ENCODE measurements around the gene VPS52.

The VPS52 gene

GRCh38 chr6:33217681-33218080, 54.0 kb downstream of the VPS52 start:
- peaks cover 3% of the 10 kb centered on the region for H3K9me3 Mint-ChIP-seq
- H3K36me3 Mint-ChIP-seq (ENCODE audit: low read depth) = no peaks in the 10 kb centered on the region
- no peak for DNase-seq
- no peak overlapping the region for H3K27ac Mint-ChIP-seq
- H3K4me3 Mint-ChIP-seq = no peak overlapping the region
- peaks cover 87% of the 10 kb centered on the region for H3K27me3 Mint-ChIP-seq (ENCODE audit: low read depth, poor library complexity)
- TF ChIP-seq CTCF (IDR thresholded peaks at IDR 0.05) = no peak
- H3K4me1 Mint-ChIP-seq = peaks cover 38% of the 10 kb centered on the region

- no peaks in the 10 kb centered on the region for H3K9me3 Mint-ChIP-seq
- peaks cover under 1% of the 10 kb centered on the region for H3K36me3 Mint-ChIP-seq (ENCODE audit: low read depth)
- H3K4me3 Mint-ChIP-seq = no peak overlapping the region
- H3K27ac Mint-ChIP-seq = no peak overlapping the region
- H3K4me1 Mint-ChIP-seq = peaks cover 42% of the 10 kb centered on the region
- no peak for TF ChIP-seq CTCF (IDR thresholded peaks at IDR 0.05)
- H3K27me3 Mint-ChIP-seq (ENCODE audit: low read depth, poor library complexity) = peaks cover 87% of the 10 kb centered on the region
- DNase-seq = no peak
These were observed 54.4 kb downstream of the VPS52 start for GRCh38 chr6:33217246-33217645.

- Mint-ChIP-seq H3K9me3 (no peaks in the 10 kb centered on the region), H3K27ac (no peak overlapping the region), H3K27me3 (ENCODE audit: low read depth, poor library complexity) (peaks cover 86% of the 10 kb centered on the region), H3K4me3 (no peak overlapping the region), H3K36me3 (ENCODE audit: low read depth) (peaks cover 6% of the 10 kb centered on the region), H3K4me1 (peaks cover 47% of the 10 kb centered on the region)
- TF ChIP-seq CTCF (IDR thresholded peaks at IDR 0.05) = no peak
- no peak for DNase-seq
These were observed 55.5 kb downstream of the VPS52 start for GRCh38 chr6:33216117-33216649.

GRCh38 chr6:33215271-33216116, 56.2 kb downstream of the VPS52 start:
- peaks cover 52% of the 10 kb centered on the region for H3K4me1 Mint-ChIP-seq
- H3K27me3 Mint-ChIP-seq (ENCODE audit: low read depth, poor library complexity) = peaks cover 85% of the 10 kb centered on the region
- peak overlapping the region; percentile 61 for H3K4me3 Mint-ChIP-seq
- no peak for DNase-seq
- no peak for TF ChIP-seq CTCF (IDR thresholded peaks at IDR 0.05)
- H3K9me3 Mint-ChIP-seq = no peaks in the 10 kb centered on the region
- H3K27ac Mint-ChIP-seq = peak overlapping the region; percentile 13
- H3K36me3 Mint-ChIP-seq (ENCODE audit: low read depth) = peaks cover 10% of the 10 kb centered on the region

- H3K4me3 Mint-ChIP-seq = peak overlapping the region; percentile 85
- H3K9me3 Mint-ChIP-seq = no peaks in the 10 kb centered on the region
- peaks cover 22% of the 10 kb centered on the region for H3K36me3 Mint-ChIP-seq (ENCODE audit: low read depth)
- no peak overlapping the region for H3K27ac Mint-ChIP-seq
- DNase-seq = no peak
- H3K27me3 Mint-ChIP-seq (ENCODE audit: low read depth, poor library complexity) = peaks cover 77% of the 10 kb centered on the region
- TF ChIP-seq CTCF (IDR thresholded peaks at IDR 0.05) = no peak
- H3K4me1 Mint-ChIP-seq = peaks cover 68% of the 10 kb centered on the region
These were observed 57.7 kb downstream of the VPS52 start for GRCh38 chr6:33213989-33214335.

Data from nephron progenitor cell (in vitro differentiated cells).